Ramos (cell line): Measurements from ENCODE around the gene FMN1.

Experiments used
- in situ Hi-C: fragments of 300-500 bp; cut with MboI; formaldehyde crosslinking; loops from one replicate; pipeline ENCODE4 v1.14.3; 2022; ENCODE audit warnings: low sequenced_read_pairs; ENCODE audit not compliant: unreplicated experiment

The FMN1 gene

DNA sequence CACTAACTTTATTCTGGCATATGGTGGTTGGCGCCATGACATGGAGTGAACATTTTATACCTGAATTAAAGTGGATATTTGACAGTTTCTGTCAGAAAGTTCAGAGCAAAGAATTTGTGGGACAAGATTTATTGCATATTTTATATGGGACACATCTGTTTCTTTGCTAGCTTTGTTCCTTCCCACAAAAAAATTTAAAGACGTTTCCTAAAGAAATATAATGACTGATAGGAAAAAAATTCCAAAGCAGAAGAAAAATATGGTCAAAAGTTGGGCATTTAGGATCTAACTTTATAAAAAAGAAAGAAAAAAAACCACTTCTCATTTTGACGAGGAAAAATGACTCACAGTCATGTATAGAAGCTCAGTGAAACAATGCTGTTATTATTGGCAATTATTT is 375.1 kb downstream of the FMN1 start:
- in situ Hi-C loops = no loop called here

DNA sequence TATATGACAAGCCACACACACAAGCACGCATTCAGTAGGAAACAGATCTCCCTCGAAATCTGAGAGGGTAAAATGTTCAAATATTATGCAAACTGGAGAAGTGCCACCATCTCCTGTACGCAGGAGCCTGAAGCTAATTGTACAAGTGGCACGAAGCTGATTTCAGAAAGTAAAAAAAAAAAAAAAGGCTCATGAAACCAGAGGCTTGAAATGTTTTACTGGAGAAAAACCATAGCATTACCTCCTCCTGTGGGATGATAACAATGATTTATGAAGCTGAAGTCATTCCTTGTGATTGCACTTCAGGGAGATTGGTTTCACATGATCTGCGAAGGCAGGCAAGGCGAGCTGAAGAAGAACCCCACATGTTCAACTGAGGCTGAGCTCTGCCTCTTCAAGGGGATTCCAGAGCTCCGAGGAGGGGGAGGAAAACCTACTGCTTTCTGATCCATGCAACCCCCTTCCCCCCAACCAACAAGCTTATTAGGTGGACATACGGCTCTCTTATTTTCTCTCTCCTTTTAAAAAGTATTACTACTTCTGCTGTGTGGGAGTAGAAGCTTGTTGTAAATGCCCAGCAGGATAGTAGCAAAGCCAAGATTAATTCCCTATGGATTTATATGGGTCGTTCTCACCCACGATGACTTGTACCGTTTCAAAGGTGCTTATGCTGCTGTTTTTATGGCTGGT is 375.6 kb downstream of the FMN1 start:
- in situ Hi-C loops = no loop called here

DNA sequence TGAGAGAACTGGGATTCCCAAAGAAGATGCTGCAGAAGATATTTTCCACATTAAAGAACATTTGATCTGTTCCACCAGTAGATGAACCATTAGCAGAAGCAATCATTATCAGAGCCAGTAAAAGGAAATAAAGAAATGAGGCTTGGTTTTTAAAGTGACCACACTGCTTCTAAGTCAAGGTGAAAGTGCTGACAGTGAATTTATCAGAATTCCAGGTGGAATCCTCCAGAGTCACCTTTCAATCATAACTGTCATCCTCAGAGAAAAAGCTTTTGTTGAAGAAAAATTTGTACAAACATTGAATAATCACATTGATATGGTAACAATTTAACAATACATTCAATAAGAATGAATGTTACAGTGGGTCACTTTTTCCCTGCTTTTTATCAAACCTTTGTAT is 376.9 kb downstream of the FMN1 start:
- in situ Hi-C loops = no loop called here

DNA sequence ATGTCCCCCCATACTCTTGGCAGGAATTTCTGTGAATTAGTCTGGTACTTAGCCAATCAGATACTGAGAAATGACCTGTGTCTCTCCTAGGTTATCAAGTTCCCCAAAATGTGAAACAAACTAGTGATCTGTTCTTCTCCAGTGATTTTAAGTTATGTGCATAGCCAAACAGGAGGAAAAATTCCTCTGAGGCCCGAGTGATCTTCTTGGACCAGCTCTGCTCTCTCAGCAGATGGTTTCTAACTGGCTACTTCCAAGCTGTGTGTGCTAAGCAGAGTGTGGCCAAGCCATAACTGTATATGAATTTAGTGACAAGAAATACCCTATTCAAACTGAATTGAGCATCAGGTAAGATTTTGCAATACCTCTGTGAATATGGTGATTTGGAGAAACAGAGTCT is 387.2 kb downstream of the FMN1 start:
- in situ Hi-C loops = no loop called here

DNA sequence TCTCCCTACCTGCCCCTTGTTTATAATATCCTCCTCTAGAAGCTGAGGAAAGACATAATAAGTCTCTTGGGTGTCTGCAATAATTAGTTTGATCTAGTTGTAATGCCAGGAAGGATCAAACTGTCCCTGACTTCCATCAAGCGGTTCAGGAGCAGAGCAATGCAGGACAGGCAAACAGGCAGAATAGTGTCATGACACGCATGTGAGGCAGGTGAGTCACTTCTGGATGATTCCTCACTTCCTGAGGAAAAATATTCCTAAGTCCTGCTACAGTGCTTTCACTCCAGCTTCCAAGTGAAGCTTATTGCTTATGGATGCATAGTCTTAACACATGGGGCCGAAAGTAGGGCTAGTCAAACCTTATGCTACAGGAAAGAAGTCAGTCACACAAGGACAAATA is 390.9 kb downstream of the FMN1 start:
- in situ Hi-C loops = no loop called here

DNA sequence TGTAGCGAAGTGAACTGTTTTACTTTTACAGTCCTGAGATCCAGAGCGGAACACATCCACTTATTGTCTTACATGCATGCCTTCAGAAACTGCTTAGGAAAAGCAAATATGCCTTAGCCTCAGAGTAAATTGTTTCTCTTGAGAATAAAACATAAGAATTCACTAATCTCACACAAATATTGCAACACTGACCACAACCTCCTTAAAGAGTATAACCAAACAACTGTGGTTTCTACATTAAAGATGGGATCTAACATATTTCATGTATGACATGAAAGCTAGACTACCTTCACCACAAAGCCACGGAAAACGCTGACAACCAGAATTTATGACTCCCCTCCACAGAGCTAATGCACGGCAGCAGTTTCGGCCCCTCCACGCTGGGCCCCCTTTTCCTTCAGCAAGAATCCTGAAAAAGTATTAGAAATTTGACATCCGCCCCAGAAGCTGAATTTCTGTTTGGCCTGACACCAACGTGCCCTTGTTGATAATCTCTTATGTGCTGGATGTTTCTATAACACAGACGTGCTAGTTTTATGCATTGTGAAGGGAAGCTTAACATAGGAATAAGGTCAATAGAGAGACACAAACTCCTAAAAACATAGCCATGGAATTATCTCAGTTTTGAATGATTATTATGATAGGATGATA is 392.1 kb downstream of the FMN1 start:
- in situ Hi-C loops = no loop called here

DNA sequence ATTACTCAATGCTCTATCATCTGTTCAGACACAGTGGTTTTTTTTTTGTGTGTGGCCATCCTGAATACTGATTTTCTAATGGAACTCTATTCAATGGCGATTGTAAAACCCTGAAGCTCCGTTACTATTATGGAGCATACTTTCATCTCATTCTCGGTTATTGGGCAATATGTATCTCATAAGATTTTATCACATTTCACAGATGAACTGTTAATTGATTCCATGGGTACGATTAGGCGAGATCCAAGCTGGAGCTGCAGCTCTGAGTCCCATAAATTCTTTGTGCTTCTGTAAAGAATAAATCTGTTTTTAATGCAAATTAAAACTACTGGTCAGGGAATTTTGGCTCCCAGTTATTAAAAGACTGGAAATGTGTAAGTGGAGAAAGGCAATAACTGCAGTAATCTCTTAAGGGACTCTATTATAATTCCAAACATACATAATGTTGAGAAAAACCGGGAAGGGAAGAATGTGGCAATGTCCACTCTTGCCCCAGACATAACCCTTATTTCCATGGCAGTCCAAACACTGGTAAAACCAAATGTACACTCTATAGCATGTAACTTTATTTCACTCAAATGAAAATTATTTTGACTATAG is 394.5 kb downstream of the FMN1 start:
- in situ Hi-C loops = no loop called here

DNA sequence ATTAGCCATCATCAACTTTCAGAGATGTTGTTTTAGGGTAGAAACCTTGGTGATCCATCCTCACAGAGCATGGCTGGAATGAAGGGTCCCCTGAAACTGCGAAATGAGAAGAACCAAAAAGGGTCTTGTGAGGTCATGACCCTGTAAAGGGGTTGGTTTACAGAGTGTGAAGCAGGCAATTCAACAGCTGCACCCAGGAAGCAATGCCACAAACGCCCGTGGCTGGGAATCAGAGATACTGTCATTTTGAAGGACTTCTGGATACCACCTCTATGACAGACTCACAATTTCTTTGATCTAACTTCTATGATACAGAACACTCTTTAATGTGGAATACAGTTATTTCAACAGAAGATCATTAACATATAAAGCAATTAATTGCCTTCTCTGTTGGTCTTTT is 397.7 kb downstream of the FMN1 start:
- in situ Hi-C loops = no loop called here

DNA sequence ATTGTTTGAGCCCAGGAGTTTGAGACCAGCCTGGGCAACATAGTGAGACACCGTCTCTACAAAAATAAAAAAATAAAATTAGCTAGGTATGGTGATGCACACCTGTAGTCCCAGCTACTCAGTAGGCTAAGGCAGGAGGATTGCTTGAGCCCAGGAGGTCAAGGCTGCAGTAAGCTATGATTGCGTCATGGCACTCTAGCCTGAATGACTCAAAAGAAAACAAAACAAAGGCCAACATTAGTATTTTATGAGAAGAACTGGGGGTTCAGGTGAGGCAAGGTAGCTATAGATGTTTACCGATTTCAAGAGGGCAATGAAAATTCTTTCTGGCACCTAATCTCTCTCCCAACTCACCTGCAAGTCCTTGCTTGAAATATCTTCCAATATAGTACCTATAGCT is 399.5 kb downstream of the FMN1 start:
- in situ Hi-C loops = no loop called here

DNA sequence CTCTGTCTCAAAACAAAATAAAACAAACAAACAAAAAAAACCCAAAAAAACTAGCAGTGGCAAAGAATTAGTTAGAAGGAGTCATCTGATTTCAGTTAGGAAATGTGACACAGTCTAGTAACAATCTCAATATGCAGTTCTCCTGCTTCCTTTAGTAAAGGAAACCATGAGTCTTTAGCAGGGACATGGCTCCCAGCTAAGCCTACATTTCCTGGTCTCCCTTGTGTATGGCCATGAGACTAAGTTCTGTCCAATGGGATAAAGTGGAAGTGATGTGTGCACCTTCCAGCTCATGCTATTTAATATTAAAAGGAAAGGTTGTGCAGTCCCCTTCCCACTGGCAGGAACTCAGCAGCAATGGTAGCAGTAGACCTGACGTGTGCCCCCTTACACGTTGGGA is 402.1 kb downstream of the FMN1 start:
- in situ Hi-C loops = no loop called here

DNA sequence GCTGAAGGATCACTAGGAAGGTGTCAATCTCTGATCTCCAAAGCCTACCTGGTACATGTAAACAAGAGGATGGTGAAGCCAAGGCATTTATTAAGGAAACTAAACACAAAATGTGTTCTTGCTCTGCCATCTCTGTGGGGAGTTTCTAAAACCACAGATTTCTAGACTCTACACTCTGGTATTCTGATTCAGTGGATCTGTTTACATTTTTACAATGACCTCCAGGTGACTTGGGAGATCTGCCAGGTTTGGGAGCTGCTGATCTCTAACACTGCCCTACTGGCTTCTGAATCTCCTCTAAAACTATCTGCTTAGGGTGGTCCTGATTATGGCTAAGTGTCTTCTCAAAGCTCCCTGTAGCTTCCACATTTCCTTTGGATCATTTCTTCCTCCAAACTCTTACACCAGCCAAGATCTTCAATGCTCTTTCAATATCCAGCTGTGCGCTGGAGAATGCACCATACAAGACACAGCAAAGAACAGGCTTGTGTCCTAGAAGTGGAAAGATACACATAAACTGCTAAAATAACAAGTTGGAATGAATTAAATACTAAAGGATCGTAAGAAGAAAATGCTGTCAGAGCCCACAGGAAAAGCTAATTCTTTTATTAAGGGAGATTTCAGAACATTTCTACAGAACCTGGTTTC is 404.0 kb downstream of the FMN1 start:
- in situ Hi-C loops = no loop called here

DNA sequence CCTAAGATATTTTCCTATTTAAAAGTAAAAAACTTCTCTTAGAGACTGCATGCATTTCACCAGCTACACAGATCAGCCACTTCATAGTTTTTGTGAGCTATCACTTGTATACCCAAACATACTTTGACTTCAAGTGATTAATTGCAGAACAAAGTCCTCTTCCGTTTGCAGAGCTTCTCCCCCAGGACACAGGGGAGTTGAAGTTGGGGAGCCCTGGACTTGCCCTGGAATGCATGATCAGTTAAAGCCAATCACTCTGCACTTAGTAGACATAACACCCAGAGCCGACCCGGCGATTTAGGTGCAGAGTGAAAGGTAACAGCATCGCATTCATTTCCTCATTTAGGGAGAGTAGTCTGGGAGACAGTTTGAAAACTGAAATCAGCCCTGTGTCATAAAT is 406.6 kb downstream of the FMN1 start:
- in situ Hi-C loops = no loop called here

DNA sequence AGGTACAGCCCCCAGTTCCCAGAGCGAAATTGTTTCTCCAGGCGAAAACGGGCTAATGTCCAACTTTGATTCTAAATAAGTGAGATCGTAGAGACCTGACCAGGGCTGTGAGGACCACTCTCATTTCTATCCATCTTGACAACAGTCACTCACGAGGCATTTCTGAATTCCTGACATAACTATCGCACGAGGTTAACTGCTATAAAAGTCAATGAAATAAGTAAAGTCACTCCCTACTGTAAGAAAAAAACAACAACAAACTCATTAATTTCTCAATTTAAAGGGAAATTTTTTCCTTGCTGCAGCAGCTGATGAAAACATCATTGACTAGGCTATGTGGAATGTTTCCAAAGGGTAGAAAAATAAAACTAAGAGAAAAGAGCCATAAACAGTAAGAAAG is 407.6 kb downstream of the FMN1 start:
- in situ Hi-C loops = no loop called here

DNA sequence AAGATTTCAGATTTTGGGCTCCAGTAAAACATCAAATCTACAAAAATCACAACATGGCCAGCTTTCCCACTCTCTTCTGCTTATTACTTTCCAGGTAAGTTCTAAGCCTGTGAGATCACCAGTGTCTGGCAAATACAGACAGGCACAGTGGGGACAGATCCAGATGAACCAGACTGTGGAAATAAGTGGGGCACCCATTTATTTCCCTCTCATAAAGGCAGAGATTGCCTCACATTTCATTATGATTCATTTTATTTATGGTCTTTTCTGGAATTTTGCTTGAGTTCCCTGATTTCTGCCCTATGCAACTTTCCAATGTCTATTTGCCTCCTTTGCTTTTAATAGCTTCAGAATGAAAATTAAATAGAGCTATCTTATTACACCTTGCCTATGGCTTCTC is 409.9 kb downstream of the FMN1 start:
- in situ Hi-C loops = no loop called here

DNA sequence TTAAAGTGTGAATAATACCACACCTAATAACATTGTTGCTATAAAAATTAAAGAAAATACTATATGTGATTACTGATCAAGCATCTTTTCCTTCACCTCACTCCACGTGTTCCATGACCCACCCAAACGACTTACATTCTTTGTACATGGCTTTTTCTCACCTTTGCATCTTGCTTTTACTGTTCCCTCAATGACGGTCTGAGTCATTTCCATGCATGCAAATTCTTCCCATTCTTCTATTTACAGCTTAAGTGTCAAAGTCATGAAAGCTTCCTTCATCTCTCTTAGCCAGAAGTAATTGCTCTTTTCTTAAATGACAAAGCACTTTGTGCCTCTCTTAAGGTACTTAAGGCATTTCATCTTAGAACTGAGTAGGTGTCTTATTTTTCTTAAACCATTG is 412.7 kb downstream of the FMN1 start:
- in situ Hi-C loops = no loop called here

DNA sequence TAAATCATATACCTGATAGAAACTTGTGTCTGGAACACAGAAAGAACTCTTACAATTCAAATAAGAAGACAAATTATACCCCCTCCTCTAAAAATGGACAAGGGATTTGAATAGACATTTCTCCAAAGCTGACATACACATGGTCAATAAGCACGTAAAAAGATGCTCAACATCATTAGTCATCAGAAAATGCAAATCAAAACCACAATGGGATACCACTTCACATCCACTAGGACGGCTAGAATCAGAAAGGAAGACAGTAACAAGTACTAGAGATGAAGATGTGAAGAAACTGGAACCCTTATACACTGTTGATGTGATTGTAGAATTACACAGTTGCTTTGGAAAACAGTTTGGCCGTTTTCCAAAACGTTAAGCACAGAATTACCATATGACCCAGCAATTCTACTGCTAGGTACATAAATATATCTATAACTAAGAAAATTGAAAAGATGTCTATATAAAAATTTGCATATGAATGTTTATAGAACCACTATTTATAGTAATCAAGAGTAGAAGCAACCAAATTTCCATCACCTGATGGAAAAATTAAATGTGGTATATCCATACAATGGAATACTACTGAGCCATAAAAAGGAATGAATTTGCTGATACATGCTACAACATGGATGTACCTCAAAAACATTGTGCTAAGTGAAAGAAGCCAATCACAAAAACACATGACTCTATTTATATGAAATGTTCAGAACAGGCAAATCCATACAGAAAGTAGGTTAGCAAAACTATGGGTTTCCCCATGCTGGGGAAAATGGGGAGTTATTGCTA is 415.9 kb downstream of the FMN1 start:
- in situ Hi-C loops = no loop called here

DNA sequence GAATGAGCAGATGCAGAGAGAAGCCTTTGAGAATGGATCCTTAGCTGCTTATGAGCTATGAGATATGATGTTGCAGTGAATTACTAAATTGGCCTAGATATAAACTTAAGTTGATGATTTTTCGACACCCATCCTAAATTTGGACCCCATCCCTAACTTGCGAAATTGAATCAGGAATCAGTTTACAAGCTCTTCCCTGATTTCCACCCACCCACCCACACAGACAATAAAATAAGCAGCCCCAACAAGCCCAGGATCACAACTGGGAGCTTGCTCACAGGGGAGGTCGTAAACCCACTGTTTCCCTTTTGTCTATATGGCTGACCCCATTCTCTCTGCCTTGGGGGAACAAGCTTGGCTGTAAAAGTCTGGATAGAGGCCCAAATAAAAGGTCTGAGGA is 419.4 kb downstream of the FMN1 start:
- in situ Hi-C loops = no loop called here

DNA sequence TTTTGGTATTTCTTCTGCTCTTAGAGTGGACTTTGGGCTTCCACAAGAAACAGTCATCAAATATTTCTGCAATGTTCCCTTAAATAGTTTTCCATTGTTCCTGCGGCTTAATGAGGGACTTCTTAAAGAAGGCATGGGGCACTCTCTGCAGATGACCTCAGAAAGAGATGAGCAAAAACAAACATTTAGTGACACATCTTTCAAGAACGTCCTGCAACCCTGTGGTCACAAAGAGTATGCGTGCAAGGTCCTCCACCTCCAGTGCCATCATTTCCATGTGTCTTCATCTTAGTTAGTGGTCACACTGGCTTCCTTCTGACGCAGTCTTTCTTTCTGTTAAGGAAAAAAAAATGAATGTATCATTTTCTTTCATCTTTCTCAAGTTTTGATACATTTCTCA is 420.5 kb downstream of the FMN1 start:
- in situ Hi-C loops = no loop called here

DNA sequence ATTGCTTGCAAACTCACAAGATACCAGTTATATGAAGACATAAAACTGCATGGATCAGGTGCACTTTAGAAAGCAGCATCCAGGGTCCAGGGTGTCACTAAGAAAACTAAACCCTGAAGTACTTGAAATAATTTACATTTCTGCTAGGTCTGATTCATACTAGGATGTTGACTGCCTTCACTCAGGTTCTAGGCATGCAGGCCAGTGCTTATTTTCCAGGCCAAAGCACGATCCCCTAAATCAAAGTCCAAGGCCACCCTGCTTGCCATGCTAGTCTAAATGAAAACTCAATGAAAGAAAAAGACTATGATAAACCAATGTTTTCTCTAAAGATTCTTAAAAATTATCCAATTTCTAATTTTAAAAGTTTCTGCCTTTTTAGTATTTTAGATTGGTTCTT is 427.3 kb downstream of the FMN1 start:
- in situ Hi-C loops = no loop called here

DNA sequence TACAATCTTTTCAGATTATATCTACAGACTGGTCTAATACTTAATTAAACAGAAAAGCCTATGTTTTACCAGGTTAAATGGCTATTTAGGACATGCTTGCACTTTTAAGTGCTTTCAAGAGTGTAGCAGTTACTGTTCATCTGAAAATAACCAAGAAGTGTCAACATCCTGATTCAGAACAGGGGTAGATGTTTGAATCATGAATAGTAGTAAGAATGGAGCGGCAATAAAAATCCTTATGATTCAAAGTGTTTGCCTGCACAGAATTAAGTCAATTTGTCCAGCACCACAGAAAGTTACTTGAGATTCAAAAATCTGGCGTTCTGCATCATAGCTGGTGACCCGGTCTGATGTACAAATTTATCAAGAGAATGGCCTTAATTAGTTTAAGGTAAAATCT is 428.4 kb downstream of the FMN1 start:
- in situ Hi-C loops = no loop called here

DNA sequence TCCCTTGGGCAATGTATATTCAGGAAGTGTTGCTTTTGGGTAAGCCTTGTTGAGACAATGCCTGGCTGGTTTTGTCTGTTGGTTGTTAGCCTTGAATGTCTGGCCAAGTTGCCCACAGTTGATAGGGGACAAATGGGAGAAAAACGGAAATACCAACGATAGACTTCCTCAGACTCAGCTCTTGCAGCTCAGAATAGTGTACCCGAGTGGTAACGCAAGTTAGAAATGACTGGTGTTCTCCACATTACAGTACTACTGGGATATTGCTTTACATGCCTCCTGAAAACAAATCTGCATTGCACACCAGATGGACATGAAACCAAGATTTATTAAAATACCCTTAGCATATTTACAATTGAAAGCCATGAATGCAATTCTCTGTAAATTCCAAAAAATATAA is 429.3 kb downstream of the FMN1 start:
- in situ Hi-C loops = no loop called here
